Measurements from ENCODE around the gene AGBL1.

The AGBL1 gene

DNA sequence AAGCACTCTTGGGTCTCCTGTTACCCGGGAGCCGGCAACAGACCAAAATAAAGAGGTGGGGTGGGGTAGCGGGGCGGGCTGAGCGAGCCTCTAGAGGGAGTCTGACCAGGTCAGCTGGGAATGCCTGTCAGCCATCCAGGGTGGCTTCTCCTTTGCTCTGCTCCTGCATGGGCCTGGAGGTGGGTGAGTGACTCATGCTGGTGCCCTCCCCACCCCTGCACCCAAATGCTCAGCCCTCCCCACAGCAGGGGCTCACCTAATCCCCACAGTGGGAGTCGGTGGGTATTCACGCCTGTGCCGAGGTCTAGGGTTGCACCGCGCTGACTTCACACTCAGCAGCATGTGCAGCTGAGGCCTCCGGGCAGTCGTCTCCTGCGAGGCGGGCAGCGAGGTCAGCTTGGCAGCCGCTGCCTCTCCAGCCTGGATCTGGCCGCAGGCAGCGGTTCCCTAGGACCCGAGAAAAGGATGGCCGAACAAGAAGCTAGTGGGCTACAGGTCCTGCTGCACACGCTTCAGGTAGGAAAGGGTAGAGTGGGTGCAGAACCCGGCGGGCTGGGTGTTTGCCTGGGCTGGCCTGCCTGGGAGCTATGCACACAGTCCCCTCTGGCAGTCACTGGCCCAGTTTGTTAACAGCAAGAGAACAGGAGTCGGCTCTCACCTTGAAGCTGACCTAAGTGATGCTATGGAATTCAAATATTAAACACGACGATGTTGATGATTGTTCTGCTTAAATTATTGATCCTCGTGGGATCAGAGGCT lies at the start of gene AGBL1:
AGBL1 (plus strand) TSS at position 364 of the 759 bp plus-strand sequence.
- Mint-ChIP-seq H3K4me3 (no peak within 1 kb of the TSS), H3K27ac (no peak within 1 kb of the TSS), H3K27me3 (peaks cover 3% of the 10 kb centered on the region), H3K4me1 (ENCODE audit: low read depth) (peaks cover 16% of the 10 kb centered on the region), H3K9me3 (ENCODE audit: low read depth) (no peaks in the 10 kb centered on the region), H3K36me3 (no peaks in the 10 kb centered on the region)

DNA sequence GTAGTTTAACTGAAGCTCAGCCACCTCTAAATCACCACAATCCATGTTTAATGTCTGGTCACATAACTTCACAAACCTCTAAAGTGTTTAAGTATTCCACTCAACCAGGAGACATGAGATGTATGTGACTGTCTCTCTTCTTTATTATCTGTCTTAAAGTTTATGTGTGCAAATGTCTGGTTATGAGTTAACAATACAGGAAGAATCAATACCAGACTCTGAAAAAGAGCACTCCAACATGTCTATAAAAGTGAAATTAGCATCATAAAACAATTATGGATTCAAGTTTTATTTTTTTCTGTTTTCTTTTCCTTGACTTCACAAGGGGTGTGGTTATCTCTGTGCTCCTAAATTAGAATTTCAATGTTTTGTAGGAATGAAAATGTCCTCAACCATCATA lies 44.8 kb upstream of the AGBL1 start:
- no peaks in the 10 kb centered on the region for H3K4me1 Mint-ChIP-seq (ENCODE audit: low read depth)
- H3K27ac Mint-ChIP-seq = no peak overlapping the region
- no peak overlapping the region for H3K4me3 Mint-ChIP-seq
- H3K27me3 Mint-ChIP-seq = peaks cover 10% of the 10 kb centered on the region
- no peaks in the 10 kb centered on the region for H3K36me3 Mint-ChIP-seq
- H3K9me3 Mint-ChIP-seq (ENCODE audit: low read depth) = no peaks in the 10 kb centered on the region

- Mint-ChIP-seq H3K27ac (no peak overlapping the region), H3K4me3 (no peak overlapping the region), H3K36me3 (no peaks in the 10 kb centered on the region), H3K9me3 (ENCODE audit: low read depth) (no peaks in the 10 kb centered on the region), H3K27me3 (peaks cover 10% of the 10 kb centered on the region), H3K4me1 (ENCODE audit: low read depth) (no peaks in the 10 kb centered on the region)
Observed at GRCh38 chr15:86036243-86036642, 43.4 kb upstream of the AGBL1 start.

DNA sequence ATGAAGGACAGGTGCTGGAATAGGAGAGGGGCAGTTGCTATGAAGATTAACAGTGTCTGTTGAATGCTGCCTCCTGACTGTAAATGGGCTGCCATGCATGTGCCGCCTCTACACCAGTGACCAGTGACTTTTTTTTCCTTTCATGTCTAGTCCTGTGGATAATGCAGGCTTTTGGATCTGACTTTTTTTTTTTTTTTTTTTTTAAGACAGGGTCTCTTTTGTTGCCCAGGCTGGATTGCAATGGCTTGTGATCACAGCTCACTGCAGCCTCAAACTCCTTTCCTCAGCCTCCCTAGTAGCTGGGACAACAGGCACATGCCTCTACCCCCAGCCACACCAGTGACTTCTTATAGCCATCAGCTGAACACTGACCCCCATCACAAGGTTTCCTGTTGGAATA lies 41.2 kb upstream of the AGBL1 start:
- Mint-ChIP-seq H3K9me3 (ENCODE audit: low read depth) (no peaks in the 10 kb centered on the region), H3K27me3 (peaks cover 13% of the 10 kb centered on the region), H3K36me3 (no peaks in the 10 kb centered on the region), H3K4me1 (ENCODE audit: low read depth) (no peaks in the 10 kb centered on the region), H3K27ac (no peak overlapping the region), H3K4me3 (no peak overlapping the region)

GRCh38 chr15:86040356-86041033 lies 39.2 kb upstream of the AGBL1 start:
- Mint-ChIP-seq H3K4me1 (ENCODE audit: low read depth) (no peaks in the 10 kb centered on the region), H3K27ac (no peak overlapping the region), H3K36me3 (no peaks in the 10 kb centered on the region), H3K27me3 (peaks cover 14% of the 10 kb centered on the region), H3K4me3 (no peak overlapping the region), H3K9me3 (ENCODE audit: low read depth) (no peaks in the 10 kb centered on the region)

DNA sequence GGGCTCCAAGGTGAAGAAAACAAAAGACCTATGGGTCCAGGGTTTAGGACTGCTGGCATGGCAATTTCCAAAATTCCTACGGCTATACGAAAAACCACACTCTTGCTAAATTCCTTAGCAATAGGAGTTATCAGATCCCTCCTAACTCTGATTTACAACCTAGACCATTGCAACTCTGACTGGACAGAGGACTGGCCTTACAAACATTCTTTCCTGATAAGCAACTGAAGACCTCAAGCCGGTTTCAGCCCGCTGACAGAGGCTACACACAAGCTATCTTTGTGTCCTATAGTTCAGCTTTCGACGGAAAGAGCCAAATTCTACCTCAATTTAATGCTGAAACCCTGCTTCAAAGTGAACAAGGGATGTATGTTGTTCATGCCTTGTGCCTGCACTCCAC lies 38.3 kb upstream of the AGBL1 start:
- Mint-ChIP-seq H3K9me3 (ENCODE audit: low read depth) (no peaks in the 10 kb centered on the region), H3K4me3 (no peak overlapping the region), H3K27me3 (peaks cover 14% of the 10 kb centered on the region), H3K27ac (no peak overlapping the region), H3K36me3 (no peaks in the 10 kb centered on the region), H3K4me1 (ENCODE audit: low read depth) (no peaks in the 10 kb centered on the region)

DNA sequence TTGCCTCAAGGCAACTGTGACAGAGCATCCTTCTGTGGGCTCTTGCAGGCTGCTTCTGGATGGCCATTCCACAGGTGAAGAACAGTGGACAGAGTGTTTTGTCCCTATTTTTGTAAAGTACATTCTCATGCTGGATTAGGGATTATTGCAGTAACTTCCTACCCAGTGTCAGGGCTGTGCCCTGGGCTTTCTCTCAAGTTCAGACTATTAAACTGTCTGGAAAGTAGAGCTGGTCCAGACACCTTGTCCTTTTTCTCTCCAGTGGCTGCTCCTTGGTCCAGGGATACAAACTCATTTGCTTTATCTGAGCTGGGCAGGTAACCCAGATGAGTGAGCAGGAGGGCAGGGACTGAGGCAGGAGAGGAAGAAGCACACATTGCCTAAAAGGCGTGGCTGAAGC lies 37.4 kb upstream of the AGBL1 start:
- Mint-ChIP-seq H3K4me1 (ENCODE audit: low read depth) (no peaks in the 10 kb centered on the region), H3K4me3 (no peak overlapping the region), H3K36me3 (no peaks in the 10 kb centered on the region), H3K27me3 (peaks cover 14% of the 10 kb centered on the region), H3K27ac (no peak overlapping the region), H3K9me3 (ENCODE audit: low read depth) (no peaks in the 10 kb centered on the region)

- Mint-ChIP-seq H3K27me3 (peaks cover 10% of the 10 kb centered on the region), H3K36me3 (no peaks in the 10 kb centered on the region), H3K4me3 (no peak overlapping the region), H3K9me3 (ENCODE audit: low read depth) (no peaks in the 10 kb centered on the region), H3K4me1 (ENCODE audit: low read depth) (no peaks in the 10 kb centered on the region), H3K27ac (no peak overlapping the region)
Observed at GRCh38 chr15:86044981-86045380, 34.7 kb upstream of the AGBL1 start.

DNA sequence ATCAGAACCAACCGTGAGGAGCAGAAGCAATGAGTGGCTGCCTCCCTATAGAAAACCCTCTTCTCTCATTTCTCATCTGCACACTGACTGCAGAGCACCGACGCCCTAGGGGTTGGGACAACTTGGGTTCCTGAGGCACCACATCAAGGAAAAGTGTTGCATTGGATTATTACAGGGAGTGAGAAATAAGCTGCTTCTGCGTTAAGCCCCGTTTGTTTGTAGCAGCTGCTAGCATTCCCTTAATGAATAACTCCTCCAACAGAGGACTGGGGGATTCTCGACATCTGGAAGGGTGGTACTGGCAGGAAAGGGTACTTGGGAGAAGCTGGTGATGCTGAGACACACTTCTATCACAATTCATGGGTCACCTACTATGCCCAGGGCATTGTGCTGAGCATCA lies 25.3 kb upstream of the AGBL1 start:
- H3K27ac Mint-ChIP-seq = no peak overlapping the region
- H3K4me3 Mint-ChIP-seq = no peak overlapping the region
- no peaks in the 10 kb centered on the region for H3K36me3 Mint-ChIP-seq
- no peaks in the 10 kb centered on the region for H3K9me3 Mint-ChIP-seq (ENCODE audit: low read depth)
- no peaks in the 10 kb centered on the region for H3K4me1 Mint-ChIP-seq (ENCODE audit: low read depth)
- H3K27me3 Mint-ChIP-seq = peaks cover 2% of the 10 kb centered on the region

- no peaks in the 10 kb centered on the region for H3K36me3 Mint-ChIP-seq
- H3K4me1 Mint-ChIP-seq (ENCODE audit: low read depth) = no peaks in the 10 kb centered on the region
- H3K27me3 Mint-ChIP-seq = peaks cover 2% of the 10 kb centered on the region
- H3K9me3 Mint-ChIP-seq (ENCODE audit: low read depth) = no peaks in the 10 kb centered on the region
- no peak overlapping the region for H3K27ac Mint-ChIP-seq
- no peak overlapping the region for H3K4me3 Mint-ChIP-seq
Observed at GRCh38 chr15:86055688-86056087, 24.0 kb upstream of the AGBL1 start.

GRCh38 chr15:86059851-86060250 lies 19.8 kb upstream of the AGBL1 start:
- no peaks in the 10 kb centered on the region for H3K36me3 Mint-ChIP-seq
- H3K4me3 Mint-ChIP-seq = no peak overlapping the region
- H3K9me3 Mint-ChIP-seq (ENCODE audit: low read depth) = no peaks in the 10 kb centered on the region
- no peak overlapping the region for H3K27ac Mint-ChIP-seq
- H3K4me1 Mint-ChIP-seq (ENCODE audit: low read depth) = no peaks in the 10 kb centered on the region
- peaks cover 10% of the 10 kb centered on the region for H3K27me3 Mint-ChIP-seq

DNA sequence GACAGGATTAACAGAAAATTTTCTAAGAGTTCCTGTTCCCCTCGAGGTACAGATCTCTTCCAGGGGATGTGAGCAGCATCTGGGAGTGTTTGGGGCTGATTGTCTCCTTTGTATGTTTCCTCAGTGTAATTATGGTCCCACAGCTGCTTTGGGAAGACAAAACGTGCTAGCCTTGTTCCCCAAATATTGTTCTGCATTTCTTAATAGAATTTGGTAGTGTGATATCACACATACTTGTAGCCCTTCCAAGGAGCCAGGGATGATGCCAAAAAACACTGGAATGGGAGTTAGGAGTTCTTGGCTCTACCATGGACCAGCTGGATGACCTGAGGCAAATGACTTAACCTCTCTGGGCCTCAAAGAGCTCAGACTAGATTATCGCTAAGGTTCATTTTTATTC lies 19.0 kb upstream of the AGBL1 start:
- Mint-ChIP-seq H3K27ac (no peak overlapping the region), H3K27me3 (peaks cover 8% of the 10 kb centered on the region), H3K4me1 (ENCODE audit: low read depth) (no peaks in the 10 kb centered on the region), H3K4me3 (no peak overlapping the region), H3K36me3 (no peaks in the 10 kb centered on the region), H3K9me3 (ENCODE audit: low read depth) (no peaks in the 10 kb centered on the region)

GRCh38 chr15:86061581-86061980 lies 18.1 kb upstream of the AGBL1 start:
- Mint-ChIP-seq H3K27ac (no peak overlapping the region), H3K4me1 (ENCODE audit: low read depth) (no peaks in the 10 kb centered on the region), H3K9me3 (ENCODE audit: low read depth) (no peaks in the 10 kb centered on the region)

GRCh38 chr15:86062646-86063243 lies 16.9 kb upstream of the AGBL1 start:
- no peak overlapping the region for H3K4me3 Mint-ChIP-seq
- no peaks in the 10 kb centered on the region for H3K36me3 Mint-ChIP-seq
- no peaks in the 10 kb centered on the region for H3K4me1 Mint-ChIP-seq (ENCODE audit: low read depth)
- H3K27me3 Mint-ChIP-seq = peaks cover 12% of the 10 kb centered on the region
- H3K27ac Mint-ChIP-seq = no peak overlapping the region
- H3K9me3 Mint-ChIP-seq (ENCODE audit: low read depth) = peaks cover 4% of the 10 kb centered on the region

More at GRCh38 chr15:86061581-86061980, 18.1 kb upstream of the AGBL1 start:
- Mint-ChIP-seq H3K27me3 (peaks cover 8% of the 10 kb centered on the region), H3K4me3 (no peak overlapping the region), H3K36me3 (no peaks in the 10 kb centered on the region)

GRCh38 chr15:86063356-86064095 lies 16.1 kb upstream of the AGBL1 start:
- Mint-ChIP-seq H3K27ac (no peak overlapping the region), H3K36me3 (no peaks in the 10 kb centered on the region), H3K9me3 (ENCODE audit: low read depth) (peaks cover 7% of the 10 kb centered on the region), H3K4me1 (ENCODE audit: low read depth) (no peaks in the 10 kb centered on the region), H3K27me3 (peaks cover 14% of the 10 kb centered on the region), H3K4me3 (no peak overlapping the region)

Data from activated naive CD8-positive, alpha-beta T cell (primary cell).